ENCODE data around the gene UNC13B. TPM values are rescaled to one million over a fixed set of nuclear protein-coding genes. Genes with fewer than 3 reads are reported as not detected.
A peak's percentile ranks its signal among the peaks of the same experiment; 100 is the strongest.

The UNC13B gene
- total RNA-seq, 4 donors from 2014 or later: 19.1 to 46.9 (median 35.1) TPM

DNA sequence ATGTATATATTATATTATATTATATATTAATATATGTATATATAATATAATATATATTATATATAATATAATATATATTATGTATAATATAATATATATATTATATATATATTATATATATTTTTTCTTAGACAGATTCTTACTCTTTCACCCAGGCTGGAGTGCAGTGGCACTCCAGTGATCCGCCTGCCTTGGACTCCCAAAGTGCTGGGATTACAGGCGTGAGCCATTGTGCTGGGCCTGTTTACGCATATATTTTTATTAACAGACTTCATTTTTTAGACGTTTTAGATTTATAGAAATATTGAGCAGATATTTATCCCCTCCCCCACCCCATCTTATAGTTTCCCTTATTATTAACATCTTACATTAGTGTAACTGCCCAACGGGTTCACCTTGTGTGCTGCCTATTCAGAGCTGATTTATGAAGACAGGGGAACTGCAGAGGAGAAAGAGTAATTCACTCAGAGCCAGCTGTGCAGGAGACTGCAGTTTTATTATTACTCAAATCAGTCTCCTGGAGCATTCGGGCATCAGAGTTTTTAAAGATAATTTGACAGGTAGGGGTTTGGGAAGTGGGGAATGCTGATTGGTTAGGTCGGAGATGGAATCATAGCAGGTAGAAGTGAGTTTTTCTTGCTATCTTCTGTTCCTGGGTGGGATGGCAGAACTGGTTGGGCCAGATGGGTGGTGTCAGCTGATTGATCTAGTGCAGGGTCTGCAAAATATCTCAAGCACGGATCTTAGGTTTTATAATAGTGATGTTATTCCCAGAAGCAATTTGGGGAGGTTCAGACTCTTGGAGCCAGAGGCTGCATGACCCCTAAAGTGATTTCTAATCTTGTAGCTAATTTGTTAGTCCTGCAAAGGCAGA is 93.4 kb downstream of the UNC13B start:
- H3K27ac ChIP-seq: no peak overlapping the region
- no peak overlapping the region for H3K4me3 ChIP-seq (replicated peaks in 1 of 3)
- no peaks in the 10 kb centered on the region for H3K9me3 ChIP-seq
- no peak for TF ChIP-seq POLR2A (IDR thresholded peaks at IDR 0.05)
- TF ChIP-seq, protein P1, sequence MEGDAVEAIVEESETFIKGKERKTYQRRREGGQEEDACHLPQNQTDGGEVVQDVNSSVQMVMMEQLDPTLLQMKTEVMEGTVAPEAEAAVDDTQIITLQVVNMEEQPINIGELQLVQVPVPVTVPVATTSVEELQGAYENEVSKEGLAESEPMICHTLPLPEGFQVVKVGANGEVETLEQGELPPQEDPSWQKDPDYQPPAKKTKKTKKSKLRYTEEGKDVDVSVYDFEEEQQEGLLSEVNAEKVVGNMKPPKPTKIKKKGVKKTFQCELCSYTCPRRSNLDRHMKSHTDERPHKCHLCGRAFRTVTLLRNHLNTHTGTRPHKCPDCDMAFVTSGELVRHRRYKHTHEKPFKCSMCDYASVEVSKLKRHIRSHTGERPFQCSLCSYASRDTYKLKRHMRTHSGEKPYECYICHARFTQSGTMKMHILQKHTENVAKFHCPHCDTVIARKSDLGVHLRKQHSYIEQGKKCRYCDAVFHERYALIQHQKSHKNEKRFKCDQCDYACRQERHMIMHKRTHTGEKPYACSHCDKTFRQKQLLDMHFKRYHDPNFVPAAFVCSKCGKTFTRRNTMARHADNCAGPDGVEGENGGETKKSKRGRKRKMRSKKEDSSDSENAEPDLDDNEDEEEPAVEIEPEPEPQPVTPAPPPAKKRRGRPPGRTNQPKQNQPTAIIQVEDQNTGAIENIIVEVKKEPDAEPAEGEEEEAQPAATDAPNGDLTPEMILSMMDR (IDR thresholded peaks at IDR 0.05): no peak
- no peak for DNase-seq
- no peaks in the 10 kb centered on the region for H3K4me1 ChIP-seq
- 78 to 80% methylated on average over 8 of the region's 8 CpGs for WGBS, 2 donors
- H3K36me3 ChIP-seq: no peaks in the 10 kb centered on the region
- no peaks in the 10 kb centered on the region for H3K27me3 ChIP-seq
- intact Hi-C loops (cut with DNase I): no loop called here

DNA sequence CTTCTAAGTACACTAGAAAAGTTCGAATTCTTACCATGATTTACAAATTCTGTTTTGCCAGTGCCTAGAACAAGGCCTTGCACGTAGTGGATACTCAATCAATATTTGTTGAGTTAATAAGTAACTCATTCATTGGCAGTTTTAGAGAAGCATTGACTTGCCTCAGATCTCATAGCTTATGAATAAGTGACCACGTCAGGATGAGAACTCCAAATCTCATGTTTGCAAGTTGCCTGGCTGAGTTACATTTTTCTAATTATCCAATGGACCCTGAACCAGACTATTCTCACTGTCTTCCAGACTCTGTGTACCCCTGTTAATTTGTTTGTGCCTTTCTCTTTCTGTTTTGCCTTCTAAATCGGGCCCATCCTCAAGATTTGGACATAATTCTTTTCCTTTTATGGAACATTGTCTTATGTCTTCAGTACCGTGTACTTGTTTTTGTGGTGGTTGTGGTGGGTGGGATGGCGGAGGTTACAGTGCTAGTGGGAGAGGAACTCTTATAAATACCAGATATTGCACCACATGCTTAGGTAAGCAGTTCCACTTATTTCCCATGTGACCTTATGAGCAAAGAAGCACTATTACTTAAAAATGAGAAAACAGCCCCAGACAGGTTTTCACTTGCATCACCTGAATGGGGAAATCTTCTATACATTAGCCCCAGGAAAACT is 96.3 kb downstream of the UNC13B start:
- Histone ChIP-seq H3K27ac (no peak overlapping the region), H3K9me3 (no peaks in the 10 kb centered on the region), H3K4me3 (replicated peaks in 1 of 3) (no peak overlapping the region), H3K4me1 (no peaks in the 10 kb centered on the region), H3K36me3 (no peaks in the 10 kb centered on the region), H3K27me3 (no peaks in the 10 kb centered on the region)
- no peak for TF ChIP-seq POLR2A (IDR thresholded peaks at IDR 0.05)
- TF ChIP-seq, protein P1 (IDR thresholded peaks at IDR 0.05): no peak
- intact Hi-C loops (cut with DNase I): loop anchor here (2.0 kb wide), 1 partner anchor 141 kb away; no protein-coding TSS in a partner anchor
- WGBS, 2 donors: 87 to 91% methylated on average over 6 of the region's 6 CpGs
- no peak for DNase-seq

DNA sequence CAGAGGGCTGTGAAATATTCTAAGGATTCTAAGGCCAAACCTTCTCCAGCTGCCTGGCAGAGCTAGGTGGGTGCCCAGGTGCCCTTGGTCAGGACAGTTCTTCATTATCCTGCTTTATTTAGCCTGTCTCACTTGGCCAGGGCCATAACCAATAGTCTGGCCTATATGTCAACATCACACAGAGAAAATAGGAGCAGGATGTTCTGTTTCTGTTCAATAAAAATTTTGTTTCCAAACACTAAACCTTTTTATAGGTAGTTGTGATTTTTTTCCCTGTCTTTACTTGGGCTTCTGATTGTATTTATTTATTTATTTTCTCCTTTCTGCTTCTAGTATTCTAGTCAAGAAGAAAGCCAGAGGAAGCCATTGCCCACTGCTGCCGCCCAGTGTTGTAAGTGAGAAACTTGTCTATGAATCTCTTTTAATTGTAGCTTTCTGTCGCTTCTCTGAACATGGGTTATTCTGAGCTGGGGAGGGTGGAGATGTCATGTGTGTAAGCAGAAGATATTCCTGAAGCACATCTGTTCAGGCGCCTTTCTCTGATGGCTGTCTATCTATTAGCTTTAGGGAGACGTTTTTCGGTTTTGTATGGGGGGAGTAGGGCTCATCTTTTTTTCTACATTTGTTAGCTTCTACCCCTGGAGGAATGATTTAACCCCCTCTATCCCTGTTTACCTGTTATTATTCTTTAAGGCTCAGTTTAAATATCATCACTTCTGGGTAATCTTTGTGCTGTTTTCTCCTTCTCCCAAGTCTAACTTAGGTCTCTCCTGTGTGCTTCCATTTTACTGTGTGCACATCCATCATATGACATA is 97.1 kb downstream of the UNC13B start:
- Histone ChIP-seq H3K36me3 (no peaks in the 10 kb centered on the region), H3K27me3 (no peaks in the 10 kb centered on the region), H3K4me1 (no peaks in the 10 kb centered on the region), H3K27ac (no peak overlapping the region), H3K4me3 (replicated peaks in 1 of 3) (no peak overlapping the region), H3K9me3 (no peaks in the 10 kb centered on the region)
- DNase-seq: peak; percentile 79 to 86
- intact Hi-C loops (cut with DNase I): no loop called here
- no peak for TF ChIP-seq POLR2A (IDR thresholded peaks at IDR 0.05)
- TF ChIP-seq, protein P1 (IDR thresholded peaks at IDR 0.05): peak; percentile 44 to 85 (median 77)
- WGBS, 2 donors: 25 to 27% methylated on average over 5 of the region's 5 CpGs

DNA sequence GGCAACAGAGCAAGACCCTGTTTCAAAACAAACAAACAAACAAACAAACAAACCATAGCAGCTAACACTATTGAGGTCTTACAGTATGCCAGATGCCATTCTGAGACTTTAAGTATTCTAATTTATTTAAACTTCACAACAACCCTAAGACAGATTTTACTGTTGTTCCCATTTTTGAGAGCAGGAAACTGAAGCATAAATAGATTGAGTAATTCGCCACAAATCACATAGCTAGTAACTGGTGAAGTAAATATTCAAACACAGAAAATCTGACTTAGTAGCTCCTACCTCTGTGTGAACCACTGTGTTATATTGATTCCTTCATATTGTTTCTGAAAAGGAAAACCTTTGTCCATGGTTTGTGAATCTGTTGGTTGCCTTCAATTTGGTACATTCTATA is 98.4 kb downstream of the UNC13B start:
- DNase-seq: no peak
- intact Hi-C loops (cut with DNase I): no loop called here
- no peak overlapping the region for H3K4me3 ChIP-seq (replicated peaks in 1 of 3)
- no peaks in the 10 kb centered on the region for H3K36me3 ChIP-seq
- H3K27ac ChIP-seq: no peak overlapping the region
- H3K9me3 ChIP-seq: no peaks in the 10 kb centered on the region
- WGBS, 2 donors: 83 to 89% methylated on average over 1 of the region's 1 CpG
- TF ChIP-seq, protein P1 (IDR thresholded peaks at IDR 0.05): no peak
- no peak for TF ChIP-seq POLR2A (IDR thresholded peaks at IDR 0.05)
- H3K27me3 ChIP-seq: no peaks in the 10 kb centered on the region
- H3K4me1 ChIP-seq: no peaks in the 10 kb centered on the region
